ENCODE results near the gene ERC1. TPM values are rescaled to one million over a fixed set of nuclear protein-coding genes. Genes with fewer than 3 reads are reported as not detected.

The ERC1 gene
- total RNA-seq, 1 experiment from 2014 or later = 39.4 TPM

DNA sequence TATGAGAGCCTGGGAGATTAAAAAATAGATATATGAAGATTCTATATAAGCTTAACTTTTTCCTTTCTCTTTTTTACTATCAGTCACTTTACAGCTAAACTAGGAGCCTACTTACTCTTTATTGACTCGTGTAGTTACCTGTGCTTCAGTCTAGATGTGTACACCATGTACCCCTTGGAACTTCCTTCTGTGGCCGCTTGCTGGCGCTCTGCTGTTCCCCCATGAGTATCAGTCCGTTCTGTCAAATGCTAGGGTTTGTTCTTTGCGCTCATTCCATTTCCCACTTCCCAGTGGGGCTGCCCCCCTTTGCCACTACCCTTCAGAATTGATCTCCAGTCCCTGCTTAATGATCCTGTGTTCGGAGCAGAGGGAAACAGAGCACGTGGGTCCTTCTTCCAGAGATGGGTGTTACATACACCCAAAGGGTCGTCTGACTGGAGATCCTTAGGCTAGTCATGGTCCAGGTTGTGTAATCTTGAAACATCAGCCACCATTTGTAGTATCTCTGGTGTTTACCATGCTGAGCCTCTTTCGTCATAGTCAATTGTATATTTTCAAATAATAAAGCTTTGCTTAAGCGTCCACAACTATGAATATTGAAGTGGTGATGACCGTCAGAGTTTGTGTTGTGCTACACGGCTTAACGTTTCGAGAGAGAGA is 443.4 kb downstream of the ERC1 start:
- Mint-ChIP-seq H3K4me3 (ENCODE audit: low read depth, unreplicated experiment) (no peak overlapping the region), H3K36me3 (ENCODE audit: insufficient read depth, unreplicated experiment) (peaks cover 4% of the 10 kb centered on the region), H3K27me3 (ENCODE audit: unreplicated experiment) (no peaks in the 10 kb centered on the region), H3K4me1 (ENCODE audit: low read depth, unreplicated experiment) (peaks cover 18% of the 10 kb centered on the region), H3K9me3 (ENCODE audit: low read depth, unreplicated experiment) (no peaks in the 10 kb centered on the region), H3K27ac (ENCODE audit: unreplicated experiment) (no peak overlapping the region)
- CTCF ChIA-PET = interaction anchor here (0.6 to 1.3 kb wide), 2 partner anchors 9 to 802 kb away, joined by 3 read pairs; no protein-coding TSS in a partner anchor
- DNase-seq = no peak
- TF ChIP-seq, protein P1, sequence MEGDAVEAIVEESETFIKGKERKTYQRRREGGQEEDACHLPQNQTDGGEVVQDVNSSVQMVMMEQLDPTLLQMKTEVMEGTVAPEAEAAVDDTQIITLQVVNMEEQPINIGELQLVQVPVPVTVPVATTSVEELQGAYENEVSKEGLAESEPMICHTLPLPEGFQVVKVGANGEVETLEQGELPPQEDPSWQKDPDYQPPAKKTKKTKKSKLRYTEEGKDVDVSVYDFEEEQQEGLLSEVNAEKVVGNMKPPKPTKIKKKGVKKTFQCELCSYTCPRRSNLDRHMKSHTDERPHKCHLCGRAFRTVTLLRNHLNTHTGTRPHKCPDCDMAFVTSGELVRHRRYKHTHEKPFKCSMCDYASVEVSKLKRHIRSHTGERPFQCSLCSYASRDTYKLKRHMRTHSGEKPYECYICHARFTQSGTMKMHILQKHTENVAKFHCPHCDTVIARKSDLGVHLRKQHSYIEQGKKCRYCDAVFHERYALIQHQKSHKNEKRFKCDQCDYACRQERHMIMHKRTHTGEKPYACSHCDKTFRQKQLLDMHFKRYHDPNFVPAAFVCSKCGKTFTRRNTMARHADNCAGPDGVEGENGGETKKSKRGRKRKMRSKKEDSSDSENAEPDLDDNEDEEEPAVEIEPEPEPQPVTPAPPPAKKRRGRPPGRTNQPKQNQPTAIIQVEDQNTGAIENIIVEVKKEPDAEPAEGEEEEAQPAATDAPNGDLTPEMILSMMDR (IDR thresholded peaks at IDR 0.05; ENCODE audit: unreplicated experiment) = no peak
- BruUV-seq (replicated peaks) = no TSS peak
- intact Hi-C loops (cut with micrococcal nuclease; ENCODE audit: unreplicated experiment) = no loop called here

DNA sequence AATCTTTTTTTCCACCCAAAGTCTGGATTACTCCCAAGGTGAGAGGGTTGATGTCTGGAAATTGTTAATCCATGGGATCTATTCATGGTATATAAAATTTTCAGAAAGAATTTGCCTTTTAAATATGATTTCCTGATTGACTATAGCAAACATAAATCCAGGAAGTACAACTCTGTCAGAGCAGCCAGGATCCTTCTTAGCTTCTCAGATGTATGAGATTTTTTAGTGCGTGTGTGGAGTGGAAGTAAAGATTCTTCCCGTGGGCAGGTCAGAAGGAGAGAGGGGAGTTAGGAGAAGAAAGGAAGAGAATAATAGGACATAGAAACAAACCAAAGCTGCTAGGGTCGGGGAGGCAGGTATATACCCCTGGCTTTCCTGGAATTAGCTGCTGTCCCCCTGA is 444.0 kb downstream of the ERC1 start:
- CTCF ChIA-PET = interaction anchor here (1.3 kb wide), 1 partner anchor 9 kb away, joined by 3 read pairs; no protein-coding TSS in a partner anchor
- Mint-ChIP-seq H3K27me3 (ENCODE audit: unreplicated experiment) (no peaks in the 10 kb centered on the region), H3K4me1 (ENCODE audit: low read depth, unreplicated experiment) (peaks cover 18% of the 10 kb centered on the region), H3K9me3 (ENCODE audit: low read depth, unreplicated experiment) (no peaks in the 10 kb centered on the region), H3K4me3 (ENCODE audit: low read depth, unreplicated experiment) (no peak overlapping the region), H3K36me3 (ENCODE audit: insufficient read depth, unreplicated experiment) (peaks cover 4% of the 10 kb centered on the region), H3K27ac (ENCODE audit: unreplicated experiment) (no peak overlapping the region)
- TF ChIP-seq, protein P1 (IDR thresholded peaks at IDR 0.05; ENCODE audit: unreplicated experiment) = no peak
- intact Hi-C loops (cut with micrococcal nuclease; ENCODE audit: unreplicated experiment) = no loop called here
- BruUV-seq (replicated peaks) = no TSS peak
- DNase-seq = no peak

DNA sequence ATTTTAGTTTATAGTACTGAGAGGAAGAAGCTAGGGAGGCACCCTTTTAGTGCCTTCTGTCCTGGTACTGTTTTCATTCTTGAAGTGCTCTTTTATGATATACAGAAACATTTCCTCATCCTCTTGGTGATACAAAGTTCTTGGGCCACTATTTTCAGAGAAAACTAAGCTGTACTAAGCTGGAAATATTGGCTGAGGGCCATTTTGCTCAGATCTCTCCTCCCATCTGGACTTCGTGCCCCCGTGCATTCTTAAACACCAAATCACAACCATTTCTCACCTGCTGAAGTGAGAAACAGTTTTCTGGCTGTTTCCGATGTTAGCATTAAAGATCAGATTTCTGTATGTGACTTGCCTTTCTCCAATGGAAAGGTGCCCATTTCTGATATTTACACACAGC is 444.4 kb downstream of the ERC1 start:
- Mint-ChIP-seq H3K27me3 (ENCODE audit: unreplicated experiment) (no peaks in the 10 kb centered on the region), H3K4me3 (ENCODE audit: low read depth, unreplicated experiment) (no peak overlapping the region), H3K27ac (ENCODE audit: unreplicated experiment) (no peak overlapping the region), H3K36me3 (ENCODE audit: insufficient read depth, unreplicated experiment) (peaks cover 4% of the 10 kb centered on the region), H3K4me1 (ENCODE audit: low read depth, unreplicated experiment) (peaks cover 18% of the 10 kb centered on the region), H3K9me3 (ENCODE audit: low read depth, unreplicated experiment) (no peaks in the 10 kb centered on the region)
- CTCF ChIA-PET = interaction anchor here (0.8 to 1.3 kb wide), 2 partner anchors 10 to 75 kb away, joined by 3 read pairs; no protein-coding TSS in a partner anchor
- intact Hi-C loops (cut with micrococcal nuclease; ENCODE audit: unreplicated experiment) = no loop called here
- TF ChIP-seq, protein P1 (IDR thresholded peaks at IDR 0.05; ENCODE audit: unreplicated experiment) = no peak
- DNase-seq = no peak
- BruUV-seq (replicated peaks) = no TSS peak

DNA sequence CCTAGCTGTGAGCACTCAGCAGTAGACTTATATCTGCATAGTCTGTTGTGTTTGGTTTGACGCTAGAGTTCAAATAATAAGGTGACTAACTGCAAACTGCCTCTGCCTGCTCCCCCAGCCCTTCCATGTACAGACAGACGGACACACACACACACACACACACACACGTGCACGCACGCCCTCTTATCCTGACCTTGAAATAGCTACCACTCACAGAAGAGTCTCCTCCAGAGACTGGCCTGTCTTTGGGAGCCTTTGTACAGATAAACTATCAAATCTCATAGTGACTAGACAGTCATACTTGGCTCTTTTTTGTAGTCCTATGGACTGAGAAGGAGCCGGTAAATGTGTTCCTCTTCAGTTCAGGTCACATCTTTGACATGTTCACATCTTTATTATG is 445.0 kb downstream of the ERC1 start:
- TF ChIP-seq, protein P1 (IDR thresholded peaks at IDR 0.05; ENCODE audit: unreplicated experiment) = no peak
- CTCF ChIA-PET = interaction anchor here (0.8 kb wide), 1 partner anchor 75 kb away, joined by 3 read pairs; no protein-coding TSS in a partner anchor
- DNase-seq = no peak
- no peaks in the 10 kb centered on the region for H3K27me3 Mint-ChIP-seq (ENCODE audit: unreplicated experiment)
- H3K27ac Mint-ChIP-seq (ENCODE audit: unreplicated experiment) = no peak overlapping the region
- peaks cover 18% of the 10 kb centered on the region for H3K4me1 Mint-ChIP-seq (ENCODE audit: low read depth, unreplicated experiment)
- BruUV-seq (replicated peaks) = no TSS peak
- H3K36me3 Mint-ChIP-seq (ENCODE audit: insufficient read depth, unreplicated experiment) = no peaks in the 10 kb centered on the region
- no peaks in the 10 kb centered on the region for H3K9me3 Mint-ChIP-seq (ENCODE audit: low read depth, unreplicated experiment)
- intact Hi-C loops (cut with micrococcal nuclease; ENCODE audit: unreplicated experiment) = no loop called here
- H3K4me3 Mint-ChIP-seq (ENCODE audit: low read depth, unreplicated experiment) = no peak overlapping the region
